SK-N-SH (cell line): Measurements from ENCODE around the gene BOD1. TPM values are rescaled to one million over a fixed set of nuclear protein-coding genes. Genes with fewer than 3 reads are reported as not detected.

Source experiments
- CTCF ChIA-PET: fragments of 300-600, 350-600 bp; formaldehyde crosslinking; extraction: SDS; loops from one replicate; lab custom pipeline; 2021; lab: Yijun Ruan, JAX
- POLR2A ChIA-PET: fragments of 350-600 bp; sonication (Branson Sonifier 250); formaldehyde crosslinking; extraction: SDS; loops from one replicate; lab custom pipeline; 2020; ENCODE audit warnings: antibody characterized with exemption, inconsistent platforms; lab: Yijun Ruan, JAX
- DNase-seq: peaks from one replicate; pipeline ENCODE4 v3.0.0; 2012
- H2AFZ ChIP-seq: fragments of 200-600 bp; sonication (generic); 2 replicates; pipeline ENCODE4 v1.8.1; 2016; ENCODE audit warnings: antibody characterized with exemption, mild to moderate bottlenecking, low read depth
- H3F3A ChIP-seq: fragments of 200-600 bp; sonication (generic); replicated peaks from 2 replicates; pipeline ENCODE3; 2016; ENCODE audit warnings: antibody characterized with exemption, mild to moderate bottlenecking; ENCODE audit not compliant: insufficient read depth
- H3K27ac ChIP-seq, 2 experiments: fragments of 200-500 bp in 1 of 2; fragments of 200-600 bp in 1 of 2; sonication (Bioruptor generic) in 1 of 2; sonication (generic), shearing (Covaris generic) in 1 of 2; 2 replicates each; pipeline versions ENCODE4 v1.5.1 to v1.6.1; 2014 to 2016; ENCODE audit warnings: low read depth in 2 of 2, inconsistent platforms in 1 of 2, low read length in 1 of 2, mild to moderate bottlenecking in 1 of 2, mixed read lengths in 1 of 2
- H3K27me3 ChIP-seq: fragments of 200-600 bp; sonication (generic), shearing (Covaris generic); 2 replicates; pipeline ENCODE4 v1.6.1; 2016; ENCODE audit warnings: mixed run types; ENCODE audit not compliant: insufficient read depth
- H3K36me3 ChIP-seq, 2 experiments: fragments of 200-500 bp in 1 of 2; fragments of 200-600 bp in 1 of 2; sonication (Bioruptor generic) in 1 of 2; sonication (generic) in 1 of 2; replicated peaks in 1 of 2; 2 replicates each; pipeline versions ENCODE3 to v1.5.1; 2014 to 2016; ENCODE audit warnings: low read length in 1 of 2, mild to moderate bottlenecking in 1 of 2; ENCODE audit not compliant: insufficient read depth in 2 of 2, control insufficient read depth in 1 of 2
- H3K4me1 ChIP-seq, 2 experiments: fragments of 200-500 bp in 1 of 2; fragments of 200-600 bp in 1 of 2; sonication (Bioruptor generic) in 1 of 2; sonication (generic), shearing (Covaris generic) in 1 of 2; 2 replicates each; pipeline versions ENCODE4 v1.5.1 to v1.6.1; 2014 to 2016; ENCODE audit warnings: low read depth in 1 of 2, low read length in 1 of 2, mixed run types in 1 of 2; ENCODE audit not compliant: insufficient read depth in 2 of 2, control insufficient read depth in 1 of 2
- H3K4me2 ChIP-seq: fragments of 200-600 bp; sonication (generic), shearing (Covaris generic); 2 replicates; pipeline ENCODE4 v1.6.1; 2017; ENCODE audit warnings: mixed run types
- H3K4me3 ChIP-seq, 2 experiments: fragments of 200-500 bp in 1 of 2; fragments of 200-600 bp in 1 of 2; sonication (Bioruptor generic) in 1 of 2; sonication (generic), shearing (Covaris generic) in 1 of 2; 2 replicates each; pipeline versions ENCODE4 v1.5.1 to v1.8.1; 2014 to 2016; ENCODE audit warnings: low read depth in 2 of 2, inconsistent platforms in 1 of 2, low read length in 1 of 2, mild to moderate bottlenecking in 1 of 2, mixed read lengths in 1 of 2, moderate library complexity in 1 of 2
- H3K79me2 ChIP-seq: fragments of 200-600 bp; sonication (generic); 2 replicates; pipeline ENCODE4 v1.8.1; 2017; ENCODE audit warnings: mild to moderate bottlenecking; ENCODE audit not compliant: insufficient read depth
- H3K9ac ChIP-seq: fragments of 200-600 bp; sonication (generic); 2 replicates; pipeline ENCODE4 v1.6.1; 2017; ENCODE audit warnings: mixed run types
- H3K9me2 ChIP-seq: fragments of 200-600 bp; sonication (generic); 2 replicates; pipeline ENCODE4 v1.6.1; 2017; ENCODE audit warnings: mixed run types
- H3K9me3 ChIP-seq: fragments of 200-600 bp; sonication (generic); 2 replicates; pipeline ENCODE4 v1.6.1; 2017; ENCODE audit warnings: mixed run types, mild to moderate bottlenecking, moderate library complexity
- H4K20me1 ChIP-seq: fragments of 200-600 bp; sonication (generic); 2 replicates; pipeline ENCODE4 v1.6.1; 2017; ENCODE audit warnings: mild to moderate bottlenecking, mixed run types; ENCODE audit not compliant: insufficient read depth
- CHD2 ChIP-seq: fragments of 150-350 bp; IDR thresholded peaks from 2 replicates; pipeline ENCODE4 v1.6.1; 2018; ENCODE audit warnings: low read length; ENCODE audit not compliant: partially characterized antibody
- EP300 ChIP-seq, 2 experiments: IDR thresholded peaks; 2 replicates each; pipeline versions ENCODE4 v1.4.0 to v1.6.1; 2012; ENCODE audit warnings: borderline replicate concordance in 1 of 2, low read depth in 1 of 2, low read length in 1 of 2
- FOSL2 ChIP-seq: IDR thresholded peaks from 2 replicates; pipeline ENCODE4 v1.4.0; 2012; ENCODE audit warnings: low read depth, mild to moderate bottlenecking, moderate library complexity, borderline replicate concordance
- FOXJ3 ChIP-seq: sonication (generic); formaldehyde crosslinking; IDR thresholded peaks from 2 replicates; pipeline ENCODE4 v1.5.1; 2020; ENCODE audit warnings: mild to moderate bottlenecking, missing genetic modification reagents
- GATA2 ChIP-seq: sonication (generic); formaldehyde crosslinking; IDR thresholded peaks from 2 replicates; pipeline ENCODE4 v1.5.0; 2020; ENCODE audit warnings: mild to moderate bottlenecking, missing genetic modification reagents
- MEF2A ChIP-seq: IDR thresholded peaks from 2 replicates; pipeline ENCODE4 v1.4.0; 2012; ENCODE audit warnings: low read depth, borderline replicate concordance
- NFIC ChIP-seq: IDR thresholded peaks from 2 replicates; pipeline ENCODE4 v1.4.0; 2012; ENCODE audit warnings: borderline replicate concordance
- NRF1 ChIP-seq: IDR thresholded peaks from 2 replicates; pipeline ENCODE4 v1.6.1; 2012; ENCODE audit warnings: low read depth, mild to moderate bottlenecking, low read length
- RFX5 ChIP-seq: IDR thresholded peaks from 2 replicates; pipeline ENCODE4 v1.6.1; 2012; ENCODE audit warnings: mild to moderate bottlenecking, improper control_type of control experiment, low read length
- RXRA ChIP-seq: IDR thresholded peaks from 2 replicates; pipeline ENCODE4 v1.4.0; 2012; ENCODE audit warnings: low read depth, mild to moderate bottlenecking, borderline replicate concordance
- SMC3 ChIP-seq: IDR thresholded peaks from 2 replicates; pipeline ENCODE4 v1.6.1; 2012; ENCODE audit warnings: low read depth, low read length, improper control_type of control experiment
- TAF1 ChIP-seq: IDR thresholded peaks from 2 replicates; pipeline ENCODE4 v1.6.1; 2012; ENCODE audit warnings: low read depth, mild to moderate bottlenecking, low read length, moderate library complexity, borderline replicate concordance
- TCF12 ChIP-seq: IDR thresholded peaks from 2 replicates; pipeline ENCODE4 v1.4.0; 2012
- TEAD4 ChIP-seq: IDR thresholded peaks from 2 replicates; pipeline ENCODE4 v1.4.0; 2012; ENCODE audit warnings: mild to moderate bottlenecking, borderline replicate concordance; ENCODE audit not compliant: insufficient read depth
- WGBS: methylation state at CpG from one replicate; pipeline ENCODE4 v1.1.6; 2017; ENCODE audit warnings: low lambda C conversion rate; 5-methylcytosine and 5-hydroxymethylcytosine counted together
- polyA plus RNA-seq, 3 experiments: library from polyadenylated mRNA; depleted of rRNA; stranded (reverse); fragments of >200 nt; gene quantifications; 2 replicates each; pipeline ENCODE4 v1.2.3, GENCODE V29; 2012
- TF ChIP-seq, protein P1 (sequence below): fragments of 150-350 bp; IDR thresholded peaks from 2 replicates; pipeline ENCODE4 v1.6.1; 2016; ENCODE audit warnings: mild to moderate bottlenecking, low read depth, low read length
- TF ChIP-seq, protein P2 (sequence below): IDR thresholded peaks from 2 replicates; pipeline ENCODE4; 2012
- TF ChIP-seq, protein P3 (sequence below): IDR thresholded peaks from 2 replicates; pipeline ENCODE4 v1.6.1; 2012; ENCODE audit warnings: mild to moderate bottlenecking, low read depth, low read length, moderate library complexity
- TF ChIP-seq, protein P4 (sequence below): IDR thresholded peaks from 2 replicates; pipeline ENCODE4 v1.4.0; 2012; ENCODE audit warnings: low read depth
- TF ChIP-seq, protein P5 (sequence below): fragments of 150-350 bp; IDR thresholded peaks from 2 replicates; pipeline ENCODE4 v1.6.1; 2017; ENCODE audit warnings: antibody characterized with exemption, low read length, low read depth, borderline replicate concordance
- TF ChIP-seq, protein P6 (sequence below): fragments of 200-600 bp; sonication (generic); IDR thresholded peaks from 2 replicates; pipeline ENCODE4 v1.6.1; 2017; ENCODE audit warnings: antibody characterized with exemption, mild to moderate bottlenecking, moderate library complexity

Gene BOD1
- polyA plus RNA-seq, 1 of the 3 experiments (the other 2 are of a cell fraction): 45.3 TPM

DNA sequence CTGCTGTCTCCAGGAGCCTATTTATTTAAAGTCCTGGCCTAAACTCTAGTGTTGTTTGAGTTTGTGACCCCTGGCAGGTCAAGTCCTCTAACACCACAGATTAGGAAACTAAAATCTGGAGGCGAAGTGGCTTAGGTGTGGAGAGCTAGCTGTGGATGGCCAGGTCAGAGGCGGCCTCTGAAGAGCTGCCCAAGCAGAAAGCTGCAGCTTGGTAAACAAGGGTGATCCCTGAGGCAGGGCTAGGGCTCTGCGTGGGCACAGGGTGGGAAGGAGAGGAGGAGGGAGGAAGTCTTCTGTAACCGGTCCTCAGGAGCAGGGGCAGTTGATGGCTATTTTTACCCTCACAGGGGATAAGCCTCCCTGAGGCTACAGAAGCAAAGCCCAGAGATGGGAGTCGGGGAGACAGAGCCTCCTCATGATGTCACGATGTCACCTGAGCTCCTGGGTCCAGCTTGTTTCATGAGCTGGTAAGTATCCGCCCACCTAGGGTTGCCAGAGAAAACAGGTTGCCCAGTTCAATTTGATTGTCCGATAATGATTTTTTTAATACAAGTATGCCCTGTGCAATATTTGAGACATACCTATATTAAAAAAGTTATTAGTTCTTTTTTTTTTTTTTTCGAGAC is 25.9 kb upstream of the BOD1 start:
- Histone ChIP-seq H2AFZ (no peak overlapping the region), H4K20me1 (no peaks in the 10 kb centered on the region), H3K9me3 (no peaks in the 10 kb centered on the region), H3K4me2 (no peak overlapping the region), H3K27ac (no peak overlapping the region), H3K79me2 (no peaks in the 10 kb centered on the region), H3K9ac (no peak overlapping the region), H3K4me3 (no peak overlapping the region), H3F3A (no peaks in the 10 kb centered on the region), H3K9me2 (no peaks in the 10 kb centered on the region), H3K4me1 (peaks cover 0 to 28% of the 10 kb centered on the region in 2 experiments; a peak in 1 of 4 replicates), H3K36me3 (no peaks in the 10 kb centered on the region), H3K27me3 (no peaks in the 10 kb centered on the region; the same call in 1 of the 2 replicates)
- DNase-seq: no peak
- CTCF ChIA-PET: interaction anchor here (1.1 kb wide), 1 partner anchor 23 kb away, joined by 3 read pairs; no protein-coding TSS in a partner anchor
- POLR2A ChIA-PET: no interaction called here
- TF ChIP-seq TEAD4 (no peak), TCF12 (no peak), TAF1 (no peak), EP300 (IDR thresholded peaks at IDR 0.05; ENCODE audit: borderline replicate concordance in 1 of 2, low read depth in 1 of 2, low read length in 1 of 2) (no peak), FOSL2 (no peak), RXRA (no peak), SMC3 (no peak), NFIC (no peak), FOXJ3 (no peak), NRF1 (no peak), RFX5 (no peak), CHD2 (no peak), GATA2 (no peak), MEF2A (no peak)
- TF ChIP-seq, protein P1, sequence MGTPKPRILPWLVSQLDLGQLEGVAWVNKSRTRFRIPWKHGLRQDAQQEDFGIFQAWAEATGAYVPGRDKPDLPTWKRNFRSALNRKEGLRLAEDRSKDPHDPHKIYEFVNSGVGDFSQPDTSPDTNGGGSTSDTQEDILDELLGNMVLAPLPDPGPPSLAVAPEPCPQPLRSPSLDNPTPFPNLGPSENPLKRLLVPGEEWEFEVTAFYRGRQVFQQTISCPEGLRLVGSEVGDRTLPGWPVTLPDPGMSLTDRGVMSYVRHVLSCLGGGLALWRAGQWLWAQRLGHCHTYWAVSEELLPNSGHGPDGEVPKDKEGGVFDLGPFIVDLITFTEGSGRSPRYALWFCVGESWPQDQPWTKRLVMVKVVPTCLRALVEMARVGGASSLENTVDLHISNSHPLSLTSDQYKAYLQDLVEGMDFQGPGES: no peak
- TF ChIP-seq, protein P2, sequence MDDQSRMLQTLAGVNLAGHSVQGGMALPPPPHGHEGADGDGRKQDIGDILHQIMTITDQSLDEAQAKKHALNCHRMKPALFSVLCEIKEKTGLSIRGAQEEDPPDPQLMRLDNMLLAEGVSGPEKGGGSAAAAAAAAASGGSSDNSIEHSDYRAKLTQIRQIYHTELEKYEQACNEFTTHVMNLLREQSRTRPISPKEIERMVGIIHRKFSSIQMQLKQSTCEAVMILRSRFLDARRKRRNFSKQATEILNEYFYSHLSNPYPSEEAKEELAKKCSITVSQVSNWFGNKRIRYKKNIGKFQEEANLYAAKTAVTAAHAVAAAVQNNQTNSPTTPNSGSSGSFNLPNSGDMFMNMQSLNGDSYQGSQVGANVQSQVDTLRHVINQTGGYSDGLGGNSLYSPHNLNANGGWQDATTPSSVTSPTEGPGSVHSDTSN: no peak
- TF ChIP-seq, protein P3, sequence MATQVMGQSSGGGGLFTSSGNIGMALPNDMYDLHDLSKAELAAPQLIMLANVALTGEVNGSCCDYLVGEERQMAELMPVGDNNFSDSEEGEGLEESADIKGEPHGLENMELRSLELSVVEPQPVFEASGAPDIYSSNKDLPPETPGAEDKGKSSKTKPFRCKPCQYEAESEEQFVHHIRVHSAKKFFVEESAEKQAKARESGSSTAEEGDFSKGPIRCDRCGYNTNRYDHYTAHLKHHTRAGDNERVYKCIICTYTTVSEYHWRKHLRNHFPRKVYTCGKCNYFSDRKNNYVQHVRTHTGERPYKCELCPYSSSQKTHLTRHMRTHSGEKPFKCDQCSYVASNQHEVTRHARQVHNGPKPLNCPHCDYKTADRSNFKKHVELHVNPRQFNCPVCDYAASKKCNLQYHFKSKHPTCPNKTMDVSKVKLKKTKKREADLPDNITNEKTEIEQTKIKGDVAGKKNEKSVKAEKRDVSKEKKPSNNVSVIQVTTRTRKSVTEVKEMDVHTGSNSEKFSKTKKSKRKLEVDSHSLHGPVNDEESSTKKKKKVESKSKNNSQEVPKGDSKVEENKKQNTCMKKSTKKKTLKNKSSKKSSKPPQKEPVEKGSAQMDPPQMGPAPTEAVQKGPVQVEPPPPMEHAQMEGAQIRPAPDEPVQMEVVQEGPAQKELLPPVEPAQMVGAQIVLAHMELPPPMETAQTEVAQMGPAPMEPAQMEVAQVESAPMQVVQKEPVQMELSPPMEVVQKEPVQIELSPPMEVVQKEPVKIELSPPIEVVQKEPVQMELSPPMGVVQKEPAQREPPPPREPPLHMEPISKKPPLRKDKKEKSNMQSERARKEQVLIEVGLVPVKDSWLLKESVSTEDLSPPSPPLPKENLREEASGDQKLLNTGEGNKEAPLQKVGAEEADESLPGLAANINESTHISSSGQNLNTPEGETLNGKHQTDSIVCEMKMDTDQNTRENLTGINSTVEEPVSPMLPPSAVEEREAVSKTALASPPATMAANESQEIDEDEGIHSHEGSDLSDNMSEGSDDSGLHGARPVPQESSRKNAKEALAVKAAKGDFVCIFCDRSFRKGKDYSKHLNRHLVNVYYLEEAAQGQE: no peak
- TF ChIP-seq, protein P4, sequence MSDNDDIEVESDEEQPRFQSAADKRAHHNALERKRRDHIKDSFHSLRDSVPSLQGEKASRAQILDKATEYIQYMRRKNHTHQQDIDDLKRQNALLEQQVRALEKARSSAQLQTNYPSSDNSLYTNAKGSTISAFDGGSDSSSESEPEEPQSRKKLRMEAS: no peak
- TF ChIP-seq, protein P5, sequence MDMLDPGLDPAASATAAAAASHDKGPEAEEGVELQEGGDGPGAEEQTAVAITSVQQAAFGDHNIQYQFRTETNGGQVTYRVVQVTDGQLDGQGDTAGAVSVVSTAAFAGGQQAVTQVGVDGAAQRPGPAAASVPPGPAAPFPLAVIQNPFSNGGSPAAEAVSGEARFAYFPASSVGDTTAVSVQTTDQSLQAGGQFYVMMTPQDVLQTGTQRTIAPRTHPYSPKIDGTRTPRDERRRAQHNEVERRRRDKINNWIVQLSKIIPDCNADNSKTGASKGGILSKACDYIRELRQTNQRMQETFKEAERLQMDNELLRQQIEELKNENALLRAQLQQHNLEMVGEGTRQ: no peak
- TF ChIP-seq, protein P6, sequence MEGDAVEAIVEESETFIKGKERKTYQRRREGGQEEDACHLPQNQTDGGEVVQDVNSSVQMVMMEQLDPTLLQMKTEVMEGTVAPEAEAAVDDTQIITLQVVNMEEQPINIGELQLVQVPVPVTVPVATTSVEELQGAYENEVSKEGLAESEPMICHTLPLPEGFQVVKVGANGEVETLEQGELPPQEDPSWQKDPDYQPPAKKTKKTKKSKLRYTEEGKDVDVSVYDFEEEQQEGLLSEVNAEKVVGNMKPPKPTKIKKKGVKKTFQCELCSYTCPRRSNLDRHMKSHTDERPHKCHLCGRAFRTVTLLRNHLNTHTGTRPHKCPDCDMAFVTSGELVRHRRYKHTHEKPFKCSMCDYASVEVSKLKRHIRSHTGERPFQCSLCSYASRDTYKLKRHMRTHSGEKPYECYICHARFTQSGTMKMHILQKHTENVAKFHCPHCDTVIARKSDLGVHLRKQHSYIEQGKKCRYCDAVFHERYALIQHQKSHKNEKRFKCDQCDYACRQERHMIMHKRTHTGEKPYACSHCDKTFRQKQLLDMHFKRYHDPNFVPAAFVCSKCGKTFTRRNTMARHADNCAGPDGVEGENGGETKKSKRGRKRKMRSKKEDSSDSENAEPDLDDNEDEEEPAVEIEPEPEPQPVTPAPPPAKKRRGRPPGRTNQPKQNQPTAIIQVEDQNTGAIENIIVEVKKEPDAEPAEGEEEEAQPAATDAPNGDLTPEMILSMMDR: no peak
- 53% methylated on average over 7 of the region's 9 CpGs for WGBS
